IMR-90 (cell line): Measurements from ENCODE around the gene CFAP299. TPM values are rescaled to one million over a fixed set of nuclear protein-coding genes. Genes with fewer than 3 reads are reported as not detected.

Experiments used
- ATAC-seq: fragments of 200-7000 bp; cut with Tn5 transposase; 2 replicates; pipeline ENCODE4 v1.9.1; 2020; ENCODE audit warnings: low read depth, mild to moderate bottlenecking, moderate library complexity
- BruUV-seq: library from RNA; stranded (reverse); fragments of 400-500 nt; replicated peaks from 2 replicates; lab custom pipeline; 2021; lab: Mats Ljungman, UMichigan
- CTCF ChIA-PET: fragments of 300-600 bp; formaldehyde crosslinking; extraction: SDS; loops from one replicate; lab custom pipeline; 2021; ENCODE audit warnings: antibody characterized with exemption; lab: Yijun Ruan, JAX
- POLR2A ChIA-PET: fragments of 300-600 bp; sonication (Branson Sonifier 250); formaldehyde crosslinking; loops from one replicate; lab custom pipeline; 2022; ENCODE audit warnings: antibody characterized with exemption; ENCODE audit not compliant: unreplicated experiment; lab: Charles Lee
- DNase-seq: peaks from one replicate; pipeline ENCODE4 v3.0.0; 2013
- H2AFZ ChIP-seq: replicated peaks from 2 replicates; pipeline ENCODE3; 2013; ENCODE audit warnings: low read length, mild to moderate bottlenecking; ENCODE audit not compliant: poor library complexity
- H2AK5ac ChIP-seq: 2 replicates; pipeline ENCODE4 v1.6.1; 2013; ENCODE audit warnings: low read depth, low read length, inconsistent platforms
- H2AK9ac ChIP-seq: replicated peaks from 2 replicates; pipeline ENCODE3; 2013; ENCODE audit warnings: mild to moderate bottlenecking, low read depth, low read length, moderate library complexity; ENCODE audit not compliant: poor library complexity
- H2BK120ac ChIP-seq: 2 replicates; pipeline ENCODE4 v1.6.1; 2013; ENCODE audit warnings: low read depth, low read length, inconsistent platforms
- H2BK15ac ChIP-seq: 3 replicates; pipeline ENCODE4 v1.6.1; 2013; ENCODE audit warnings: low read depth, low read length, inconsistent platforms
- H2BK20ac ChIP-seq: 2 replicates; pipeline ENCODE4 v1.6.1; 2013; ENCODE audit warnings: low read depth, mild to moderate bottlenecking, inconsistent platforms, low read length, moderate library complexity
- H2BK5ac ChIP-seq: 2 replicates; pipeline ENCODE4 v1.6.1; 2013; ENCODE audit warnings: mild to moderate bottlenecking, low read depth, low read length, inconsistent platforms; ENCODE audit not compliant: poor library complexity, severe bottlenecking
- H3K14ac ChIP-seq: replicated peaks from 2 replicates; pipeline ENCODE4 v1.6.1; 2013; ENCODE audit warnings: low read depth, low read length, inconsistent platforms
- H3K18ac ChIP-seq: 2 replicates; pipeline ENCODE4 v1.6.1; 2013; ENCODE audit warnings: low read depth, low read length, control low read depth
- H3K23ac ChIP-seq: 2 replicates; pipeline ENCODE4 v1.6.1; 2013; ENCODE audit warnings: low read depth, low read length, inconsistent platforms
- H3K27ac ChIP-seq: 2 replicates; pipeline ENCODE4 v1.5.1; 2013; ENCODE audit warnings: mild to moderate bottlenecking, control low read depth, low read length; ENCODE audit not compliant: insufficient read depth
- H3K27me3 ChIP-seq: 2 replicates; pipeline ENCODE4 v1.6.1; 2013; ENCODE audit warnings: low read length; ENCODE audit not compliant: control insufficient read depth, insufficient read depth
- H3K36me3 ChIP-seq: 2 replicates; pipeline ENCODE4 v1.6.1; 2013; ENCODE audit warnings: low read length, mixed read lengths; ENCODE audit not compliant: control insufficient read depth, insufficient read depth
- H3K4ac ChIP-seq: 2 replicates; pipeline ENCODE4 v1.6.1; 2013; ENCODE audit warnings: low read depth, low read length, inconsistent platforms
- H3K4me1 ChIP-seq: 2 replicates; pipeline ENCODE4 v1.6.1; 2013; ENCODE audit warnings: low read length, mixed read lengths; ENCODE audit not compliant: control insufficient read depth, insufficient read depth
- H3K4me2 ChIP-seq: 2 replicates; pipeline ENCODE4 v1.6.1; 2013; ENCODE audit warnings: low read depth, mild to moderate bottlenecking, control low read depth, low read length, moderate library complexity
- H3K4me3 ChIP-seq: 2 replicates; pipeline ENCODE4 v1.5.1; 2013; ENCODE audit warnings: low read depth, mild to moderate bottlenecking, control low read depth, low read length, moderate library complexity; ENCODE audit not compliant: insufficient read depth
- H3K56ac ChIP-seq: 2 replicates; pipeline ENCODE4 v1.6.1; 2013; ENCODE audit warnings: low read length, inconsistent platforms; ENCODE audit not compliant: insufficient read depth; ENCODE audit errors: extremely low read depth
- H3K79me1 ChIP-seq, 2 experiments: 2 replicates each; pipeline ENCODE4 v1.6.1; 2013; ENCODE audit warnings: low read length in 2 of 2, inconsistent platforms in 1 of 2, low read depth in 1 of 2
- H3K9ac ChIP-seq: 2 replicates; pipeline ENCODE4 v1.6.1; 2013; ENCODE audit warnings: low read depth, low read length, control low read depth
- H3K9me1 ChIP-seq: 2 replicates; pipeline ENCODE4 v1.6.1; 2013; ENCODE audit warnings: low read length, inconsistent platforms; ENCODE audit not compliant: insufficient read depth
- H3K9me3 ChIP-seq: 2 replicates; pipeline ENCODE4 v1.6.1; 2013; ENCODE audit warnings: low read length; ENCODE audit not compliant: control insufficient read depth, insufficient read depth
- H4K20me1 ChIP-seq: 2 replicates; pipeline ENCODE4 v1.6.1; 2013; ENCODE audit warnings: low read length, inconsistent platforms; ENCODE audit not compliant: insufficient read depth
- H4K5ac ChIP-seq: 2 replicates; pipeline ENCODE4 v1.6.1; 2013; ENCODE audit warnings: mild to moderate bottlenecking, low read depth, low read length, control low read depth
- H4K8ac ChIP-seq, 2 experiments: 2 replicates each; pipeline ENCODE4 v1.6.1; 2013; ENCODE audit warnings: low read depth in 2 of 2, low read length in 2 of 2, control low read depth in 1 of 2, inconsistent platforms in 1 of 2
- H4K91ac ChIP-seq: 2 replicates; pipeline ENCODE4 v1.6.1; 2013; ENCODE audit warnings: low read depth, low read length, inconsistent platforms; ENCODE audit not compliant: insufficient read depth
- BHLHE40 ChIP-seq: fragments of 150-350 bp; IDR thresholded peaks from 2 replicates; pipeline ENCODE4 v1.6.1; 2016; ENCODE audit warnings: mild to moderate bottlenecking, low read depth, low read length
- CEBPB ChIP-seq: IDR thresholded peaks from 2 replicates; pipeline ENCODE4 v1.6.1; 2012; ENCODE audit warnings: low read depth, low read length, improper control_type of control experiment
- CHD1 ChIP-seq: IDR thresholded peaks from 2 replicates; pipeline ENCODE4 v1.6.1; 2012; ENCODE audit warnings: low read depth, low read length, improper control_type of control experiment
- FOS ChIP-seq: fragments of 150-350 bp; IDR thresholded peaks from 2 replicates; pipeline ENCODE4 v1.6.1; 2016; ENCODE audit warnings: low read depth, low read length
- MAFK ChIP-seq: IDR thresholded peaks from 2 replicates; pipeline ENCODE4 v1.6.1; 2012; ENCODE audit warnings: low read depth, low read length, improper control_type of control experiment
- MXI1 ChIP-seq: IDR thresholded peaks from 2 replicates; pipeline ENCODE4 v1.6.1; 2012; ENCODE audit warnings: low read depth, mild to moderate bottlenecking, low read length, moderate library complexity, borderline replicate concordance
- NFE2L2 ChIP-seq: fragments of 150-350 bp; IDR thresholded peaks from 2 replicates; pipeline ENCODE4 v1.6.1; 2016; ENCODE audit warnings: low read depth, mild to moderate bottlenecking, low read length
- RAD21 ChIP-seq: IDR thresholded peaks from 2 replicates; pipeline ENCODE4 v1.6.1; 2012; ENCODE audit warnings: low read length, improper control_type of control experiment
- RCOR1 ChIP-seq: IDR thresholded peaks from 2 replicates; pipeline ENCODE4 v1.6.1; 2012; ENCODE audit warnings: mild to moderate bottlenecking, low read length, improper control_type of control experiment; ENCODE audit not compliant: insufficient replicate concordance
- RFX5 ChIP-seq: IDR thresholded peaks from 2 replicates; pipeline ENCODE4 v1.8.0; 2012; ENCODE audit warnings: low read depth, mild to moderate bottlenecking, low read length, moderate library complexity
- SMC3 ChIP-seq: fragments of 150-350 bp; IDR thresholded peaks from 2 replicates; pipeline ENCODE4 v1.6.1; 2016; ENCODE audit warnings: low read depth, mild to moderate bottlenecking, antibody characterized with exemption, low read length, moderate library complexity
- dilution Hi-C: fragments of 300-500 bp; cut with HindIII; formaldehyde crosslinking; loops from one replicate; pipeline ENCODE4 v1.14.3; 2018; ENCODE audit warnings: low sequenced_read_pairs; ENCODE audit not compliant: unreplicated experiment
- in situ Hi-C: fragments of 300-500 bp; cut with MboI; formaldehyde crosslinking; loops from 3 replicates; pipeline ENCODE4 v1.14.3; 2019; ENCODE audit warnings: low sequenced_read_pairs, inconsistent platforms, mixed read lengths
- intact Hi-C: fragments of 100-400 bp; cut with micrococcal nuclease; formaldehyde crosslinking; loops from 2 replicates; pipeline ENCODE4 v1.10.0; 2022
- polyA plus RNA-seq, 3 experiments: library from polyadenylated mRNA; depleted of rRNA; stranded (reverse); fragments of >200 nt; gene quantifications; 2 replicates each; pipeline ENCODE4 v1.2.3, GENCODE V29; 2012; ENCODE audit warnings: low replicate concordance in 1 of 3
- total RNA-seq: library from RNA; depleted of rRNA; stranded (reverse); fragments of >200 nt; gene quantifications from 2 replicates; pipeline ENCODE4 v1.2.3, GENCODE V29; 2012
- TF ChIP-seq, protein P1 (sequence below): fragments of 150-350 bp; IDR thresholded peaks from 2 replicates; pipeline ENCODE4 v1.6.1; 2016; ENCODE audit warnings: low read depth, mild to moderate bottlenecking, low read length, moderate library complexity, borderline replicate concordance
- TF ChIP-seq, protein P2 (sequence below): fragments of 150-350 bp; IDR thresholded peaks from 2 replicates; pipeline ENCODE4 v1.6.1; 2017; ENCODE audit warnings: mild to moderate bottlenecking, antibody characterized with exemption, low read length, low read depth

Gene CFAP299
- total and polyA plus RNA-seq, 2 of the 4 experiments (the other 2 are of a cell fraction), result 1.0 to 1.1 TPM

DNA sequence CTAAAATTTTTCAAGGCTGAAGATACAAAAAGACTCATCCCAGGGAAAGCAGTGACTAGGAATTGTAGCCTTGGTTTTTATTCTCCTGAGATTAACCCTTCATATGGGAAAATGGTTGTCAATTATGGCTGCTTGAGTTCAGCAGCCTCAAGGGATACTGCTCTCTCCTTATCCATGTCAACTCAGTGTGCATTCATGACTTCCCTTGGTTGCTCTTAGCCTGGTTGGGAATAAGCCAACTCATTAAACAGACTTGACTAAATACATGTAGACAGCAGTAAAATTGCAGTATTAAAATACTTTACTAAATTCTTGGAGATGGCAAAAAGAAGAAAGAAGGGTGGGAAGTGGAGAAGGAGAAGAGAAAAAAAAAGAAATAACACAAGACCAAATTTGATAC is 650.5 kb downstream of the CFAP299 start:
- no peak for DNase-seq
- no peak overlapping the region for H3K23ac ChIP-seq
- ChIA-PET POLR2A (no interaction called here), CTCF (interaction anchor here (1.5 kb wide), 1 partner anchor 620 kb away, joined by 7 read pairs; no protein-coding TSS in a partner anchor)
- H4K5ac ChIP-seq, result no peak overlapping the region
- H2AK5ac ChIP-seq, result no peak overlapping the region
- H2BK5ac ChIP-seq, result no peak overlapping the region
- no peaks in the 10 kb centered on the region for H3K79me1 ChIP-seq
- H3K4me1 ChIP-seq, result no peaks in the 10 kb centered on the region
- H3K56ac ChIP-seq, result no peak overlapping the region
- H3K4me3 ChIP-seq, result no peak overlapping the region
- no peak overlapping the region for H3K18ac ChIP-seq
- no peak overlapping the region for H2BK15ac ChIP-seq
- in situ Hi-C loops, result no loop called here
- no peaks in the 10 kb centered on the region for H3K36me3 ChIP-seq
- H4K20me1 ChIP-seq, result no peaks in the 10 kb centered on the region
- no peak overlapping the region for H3K9ac ChIP-seq
- H2AK9ac ChIP-seq, result no peak overlapping the region
- H3K14ac ChIP-seq, result no peak overlapping the region
- no peaks in the 10 kb centered on the region for H3K9me3 ChIP-seq
- intact Hi-C loops, result no loop called here
- no peak overlapping the region for H3K4ac ChIP-seq
- no peak overlapping the region for H3K4me2 ChIP-seq
- H4K8ac ChIP-seq, result no peak overlapping the region
- no peak overlapping the region for H2BK120ac ChIP-seq
- no peak overlapping the region for H2AFZ ChIP-seq
- H3K9me1 ChIP-seq, result no peaks in the 10 kb centered on the region
- H3K27ac ChIP-seq, result no peak overlapping the region
- no peak for TF ChIP-seq RFX5
- no peak for TF ChIP-seq FOS
- no peak for TF ChIP-seq CEBPB
- TF ChIP-seq MAFK, result no peak
- TF ChIP-seq SMC3, result no peak
- no peak for TF ChIP-seq RAD21
- no peak for TF ChIP-seq RCOR1
- no peak for TF ChIP-seq NFE2L2
- TF ChIP-seq MXI1, result no peak
- TF ChIP-seq, protein P1, sequence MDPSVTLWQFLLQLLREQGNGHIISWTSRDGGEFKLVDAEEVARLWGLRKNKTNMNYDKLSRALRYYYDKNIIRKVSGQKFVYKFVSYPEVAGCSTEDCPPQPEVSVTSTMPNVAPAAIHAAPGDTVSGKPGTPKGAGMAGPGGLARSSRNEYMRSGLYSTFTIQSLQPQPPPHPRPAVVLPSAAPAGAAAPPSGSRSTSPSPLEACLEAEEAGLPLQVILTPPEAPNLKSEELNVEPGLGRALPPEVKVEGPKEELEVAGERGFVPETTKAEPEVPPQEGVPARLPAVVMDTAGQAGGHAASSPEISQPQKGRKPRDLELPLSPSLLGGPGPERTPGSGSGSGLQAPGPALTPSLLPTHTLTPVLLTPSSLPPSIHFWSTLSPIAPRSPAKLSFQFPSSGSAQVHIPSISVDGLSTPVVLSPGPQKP, result no peak
- TF ChIP-seq BHLHE40, result no peak
- TF ChIP-seq CHD1, result no peak
- TF ChIP-seq, protein P2, sequence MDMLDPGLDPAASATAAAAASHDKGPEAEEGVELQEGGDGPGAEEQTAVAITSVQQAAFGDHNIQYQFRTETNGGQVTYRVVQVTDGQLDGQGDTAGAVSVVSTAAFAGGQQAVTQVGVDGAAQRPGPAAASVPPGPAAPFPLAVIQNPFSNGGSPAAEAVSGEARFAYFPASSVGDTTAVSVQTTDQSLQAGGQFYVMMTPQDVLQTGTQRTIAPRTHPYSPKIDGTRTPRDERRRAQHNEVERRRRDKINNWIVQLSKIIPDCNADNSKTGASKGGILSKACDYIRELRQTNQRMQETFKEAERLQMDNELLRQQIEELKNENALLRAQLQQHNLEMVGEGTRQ, result no peak
- H4K91ac ChIP-seq, result no peak overlapping the region
- ATAC-seq, result no peak
- peaks cover 3% of the 10 kb centered on the region for H3K27me3 ChIP-seq
- dilution Hi-C loops, result loop anchor here (25.0 kb wide), 1 partner anchor 624 kb away; no protein-coding TSS in a partner anchor
- BruUV-seq, result no TSS peak
- no peak overlapping the region for H2BK20ac ChIP-seq
